Activated CD4-positive, alpha-beta T cell treated with anti-CD3 and anti-CD28 coated beads for 24 hours (primary cell): ENCODE results near the gene ATP2B1.

Experiments
- DNase-seq, 2 donors: peaks; one replicate each; pipeline ENCODE4 v3.0.0-alpha.2; 2020; ENCODE audit warnings: low read depth in 2 of 2

ATP2B1 gene

GRCh38 chr12:89589753-89590152, 118.9 kb downstream of the ATP2B1 start:
- DNase-seq: no peak

GRCh38 chr12:89578499-89578898, 130.1 kb downstream of the ATP2B1 start:
- no peak for DNase-seq

- DNase-seq: no peak
These were observed 131.9 kb downstream of the ATP2B1 start for GRCh38 chr12:89576572-89577220.

DNA sequence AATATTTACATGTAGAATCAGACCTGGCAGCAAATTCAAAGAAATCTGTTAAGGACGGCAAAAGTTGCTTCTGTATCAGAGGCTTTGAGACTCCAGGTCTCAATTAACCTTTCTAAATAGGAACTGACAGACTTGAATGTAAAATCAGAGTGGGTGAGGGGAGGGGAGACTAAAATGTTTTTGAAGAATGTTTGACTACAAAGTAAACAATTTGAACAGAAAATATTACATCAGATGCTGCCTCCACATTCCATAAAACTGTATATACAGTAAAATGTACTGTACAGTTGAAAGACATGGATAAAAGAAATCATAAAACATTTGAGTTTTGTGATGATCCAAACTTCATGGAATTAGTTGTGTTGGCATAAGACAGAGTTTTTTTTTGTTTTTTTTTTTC, 133.3 kb downstream of the ATP2B1 start:
- no peak for DNase-seq

DNA sequence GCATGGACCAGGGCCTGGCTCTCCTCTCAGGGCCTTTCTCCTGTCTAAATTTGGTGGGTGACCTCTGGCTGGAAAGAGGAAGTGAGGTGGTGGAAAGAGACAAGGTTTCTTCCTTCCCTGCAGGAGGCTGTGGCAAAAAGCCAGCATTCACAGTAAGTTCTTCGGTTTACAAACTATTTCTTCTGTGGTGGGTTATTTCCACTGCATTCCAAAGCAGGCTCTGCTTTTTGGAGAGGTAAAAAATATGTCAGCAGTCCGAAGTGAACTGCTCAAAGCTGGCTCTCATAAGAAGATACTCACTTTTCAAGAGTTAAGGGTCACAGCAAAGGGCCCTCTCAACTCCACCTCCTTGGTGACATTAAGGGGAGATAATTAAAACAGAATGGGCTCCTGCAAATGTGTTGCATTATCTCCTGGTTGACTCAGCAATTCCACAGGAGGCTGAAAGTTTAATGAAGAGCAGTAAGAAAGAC, 133.9 kb downstream of the ATP2B1 start:
- DNase-seq: no peak

GRCh38 chr12:89573051-89573810, 135.4 kb downstream of the ATP2B1 start:
- DNase-seq: no peak

- DNase-seq: no peak
These were observed 137.0 kb downstream of the ATP2B1 start for GRCh38 chr12:89571491-89572195.

DNA sequence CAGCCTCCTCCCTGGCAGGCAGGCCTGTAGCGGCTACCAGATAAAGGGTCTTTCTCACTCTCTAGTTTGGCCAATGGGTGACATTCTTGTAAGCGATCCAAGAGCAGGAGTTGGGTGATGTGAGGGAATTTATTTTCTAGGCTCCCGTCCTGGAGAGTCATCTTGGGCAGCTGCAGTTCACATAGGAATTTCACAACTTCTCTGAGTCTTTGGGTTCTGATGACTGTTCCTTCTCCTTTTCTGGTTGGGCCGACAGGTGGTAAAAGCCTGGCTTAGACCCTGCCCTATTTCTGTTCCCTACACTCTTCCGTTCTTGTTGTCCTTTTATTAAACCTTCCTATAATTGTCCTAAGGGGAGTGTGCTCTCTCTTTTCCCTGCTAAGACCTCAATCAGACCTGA, 140.2 kb downstream of the ATP2B1 start:
- DNase-seq: no peak

DNA sequence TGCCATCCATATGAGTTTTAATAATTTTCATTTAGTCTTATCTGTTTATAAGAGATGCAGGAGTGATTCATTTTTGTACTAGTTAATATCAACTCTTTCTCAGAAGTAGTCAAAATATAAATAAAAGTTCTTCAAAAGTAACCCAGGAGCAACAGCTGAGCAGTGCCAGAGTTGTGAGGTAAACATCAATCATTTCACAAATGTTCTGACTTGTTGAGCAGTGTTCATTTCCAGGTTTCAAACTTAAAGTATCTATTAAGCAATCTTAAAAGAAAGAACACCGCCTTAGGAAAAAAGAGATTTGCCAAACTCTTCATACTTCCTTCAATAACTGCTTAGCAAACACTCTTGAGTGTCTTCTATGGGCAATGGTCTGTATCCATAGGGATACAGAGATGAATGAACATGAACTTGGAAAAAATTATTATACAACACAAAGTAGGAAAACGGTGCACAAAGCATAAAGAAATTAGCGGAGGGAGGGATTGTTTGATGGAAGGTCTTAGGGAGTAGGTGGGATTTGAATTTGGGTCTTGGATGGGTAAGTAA, 140.9 kb downstream of the ATP2B1 start:
- DNase-seq: no peak

- DNase-seq: no peak
These were observed 142.0 kb downstream of the ATP2B1 start for GRCh38 chr12:89566615-89567014.

DNA sequence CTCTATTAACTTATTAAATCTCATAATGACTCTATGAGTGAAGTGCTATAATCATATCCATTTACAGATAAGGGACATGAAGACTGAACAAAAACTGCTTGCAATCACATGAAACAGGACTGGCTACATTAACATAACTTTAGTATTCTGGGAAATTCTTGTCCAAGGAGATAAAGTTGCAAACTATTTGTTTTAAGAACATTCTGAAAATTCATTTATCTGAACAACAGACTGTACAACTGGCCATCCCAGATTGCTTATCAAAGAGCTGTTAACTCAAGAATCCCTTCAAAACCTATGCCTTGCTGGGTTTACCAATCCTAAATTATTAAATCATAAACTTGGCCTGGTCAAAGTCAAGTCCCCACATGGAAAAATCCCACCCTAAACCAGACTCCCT, 143.6 kb downstream of the ATP2B1 start:
- DNase-seq: no peak

- no peak for DNase-seq
These were observed 148.9 kb downstream of the ATP2B1 start for GRCh38 chr12:89559753-89560152.

GRCh38 chr12:89556976-89557375, 151.7 kb downstream of the ATP2B1 start:
- no peak for DNase-seq

DNA sequence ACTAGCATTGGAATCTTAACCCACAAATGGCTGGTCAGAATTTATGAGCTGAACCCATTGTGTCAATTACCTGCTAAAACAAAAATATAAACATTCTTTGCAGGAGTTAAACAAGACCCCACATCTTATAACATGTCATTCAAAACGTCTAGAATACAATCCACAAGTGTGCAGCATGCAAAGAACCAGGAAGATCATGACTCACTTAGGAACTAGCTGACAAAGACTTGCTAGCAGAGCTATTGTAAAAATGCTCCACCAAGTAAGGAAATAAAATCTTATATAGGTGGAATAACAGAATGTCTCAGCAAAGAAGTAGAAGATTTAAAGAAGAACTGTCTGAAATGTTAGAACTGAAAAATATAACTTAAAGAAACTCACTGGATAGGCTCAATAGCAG, 156.3 kb downstream of the ATP2B1 start:
- no peak for DNase-seq

DNA sequence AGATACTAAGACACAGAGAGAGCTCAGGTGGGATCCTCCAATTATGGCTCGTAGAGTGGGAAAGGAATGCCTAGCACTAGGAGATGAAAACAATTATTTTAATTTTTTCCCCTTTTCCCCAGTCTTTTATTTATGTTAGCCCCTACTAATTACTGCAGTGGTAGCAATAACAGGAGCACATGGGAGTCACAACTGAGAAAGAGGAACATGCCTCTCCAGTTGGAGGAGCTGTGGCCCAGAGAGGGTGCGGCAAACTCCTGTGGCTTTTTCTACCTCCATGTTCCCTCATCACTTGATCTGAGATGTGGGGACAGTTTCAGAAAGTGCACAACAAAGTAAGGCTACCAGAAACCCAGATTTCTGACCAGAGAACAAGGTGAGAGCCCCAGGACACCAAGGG, 156.9 kb downstream of the ATP2B1 start:
- DNase-seq: no peak

GRCh38 chr12:89547101-89547500, 161.5 kb downstream of the ATP2B1 start:
- DNase-seq: no peak

DNA sequence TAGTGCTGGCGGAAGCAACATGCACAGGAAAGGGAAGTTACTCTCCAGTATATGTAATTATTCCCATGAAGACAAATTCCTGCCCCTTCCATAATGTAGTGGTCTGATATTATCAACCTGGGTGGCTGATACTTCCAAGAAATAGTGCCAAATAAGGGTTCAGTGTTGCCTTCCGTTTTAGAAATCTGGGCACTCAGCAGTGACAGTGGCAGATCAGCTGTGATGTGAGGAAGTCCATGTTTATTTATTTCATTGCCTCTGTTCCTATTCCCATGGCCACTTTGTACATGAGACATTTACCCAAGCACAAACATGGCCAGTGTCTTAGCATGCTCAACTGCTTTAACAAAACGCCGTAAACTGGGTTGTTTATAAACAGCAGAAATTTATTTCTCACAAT, 162.5 kb downstream of the ATP2B1 start:
- DNase-seq: no peak

- DNase-seq: no peak
These were observed 163.9 kb downstream of the ATP2B1 start for GRCh38 chr12:89544681-89545184.

DNA sequence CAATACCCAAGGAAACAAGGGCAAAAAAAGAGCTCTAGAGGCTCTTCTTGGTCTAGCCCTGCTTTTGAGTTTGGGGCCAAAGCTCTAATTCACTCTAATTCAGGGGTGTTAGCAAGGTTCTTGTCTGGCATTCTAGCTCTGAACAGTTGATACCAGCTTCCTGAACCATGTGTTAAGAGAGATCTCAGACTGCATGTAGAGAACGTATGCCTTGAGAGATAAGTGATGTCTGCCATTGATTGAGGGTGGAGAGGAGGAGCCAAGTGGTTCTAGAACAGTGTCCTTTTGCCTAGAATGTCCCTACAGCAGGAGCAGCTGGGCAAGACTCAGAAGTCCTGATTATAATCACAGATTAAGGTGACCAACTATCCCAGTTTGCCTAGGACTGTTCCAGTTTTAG, 164.6 kb downstream of the ATP2B1 start:
- DNase-seq: no peak

DNA sequence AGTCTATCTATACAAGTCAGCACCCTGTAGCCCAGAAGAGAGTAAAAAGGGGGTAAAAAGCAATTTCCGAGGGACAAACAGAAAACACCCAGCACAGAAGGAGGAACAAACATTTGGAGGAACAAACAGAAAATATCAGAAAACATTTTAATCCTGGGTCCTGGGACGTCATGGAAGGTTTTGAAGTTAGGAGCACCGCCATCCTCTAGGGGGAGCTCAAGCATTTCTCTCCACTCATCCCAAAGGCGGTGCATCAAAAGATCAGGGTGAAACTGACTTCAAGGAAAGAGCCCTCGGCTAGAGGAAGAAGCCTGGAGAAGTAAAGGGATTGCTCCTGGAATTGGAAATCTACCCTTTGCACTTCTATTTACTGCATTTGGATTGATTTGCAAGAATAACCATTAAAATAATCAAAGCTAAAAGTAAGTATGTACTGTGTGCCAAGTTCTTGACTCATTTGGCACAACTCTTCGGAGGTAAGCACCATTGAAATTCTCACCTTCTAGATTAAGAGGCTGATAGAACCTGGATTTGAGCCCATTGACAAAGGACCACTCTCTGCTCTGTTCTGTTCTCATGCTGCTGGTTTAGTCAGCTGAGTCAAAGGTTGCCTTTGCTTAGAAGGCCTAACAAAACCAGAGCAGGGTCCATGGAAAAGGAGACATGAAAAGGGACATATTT, 165.6 kb downstream of the ATP2B1 start:
- DNase-seq: peak; percentile 25 to 55

- DNase-seq: no peak
These were observed 166.4 kb downstream of the ATP2B1 start for GRCh38 chr12:89542236-89542635.

DNA sequence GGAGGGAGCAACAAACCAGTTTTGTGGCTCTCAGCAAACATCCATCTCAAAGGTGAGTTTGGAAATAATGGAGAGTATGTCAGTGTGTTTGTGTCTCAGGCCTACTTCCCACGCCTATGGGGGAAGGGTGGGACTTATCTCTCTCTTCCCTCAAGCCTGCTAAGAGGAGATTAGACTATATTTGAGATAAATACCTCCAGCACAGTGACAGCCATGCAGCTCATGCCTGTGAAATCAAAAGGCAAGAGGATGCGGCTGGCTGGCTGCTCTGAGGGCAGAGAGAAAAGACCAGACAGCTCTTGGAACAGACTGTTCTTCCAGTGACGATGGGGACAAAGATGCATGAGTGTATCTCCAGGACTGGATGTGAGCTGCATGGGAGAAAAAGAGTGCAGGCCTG, 168.1 kb downstream of the ATP2B1 start:
- no peak for DNase-seq
